Stimulated activated effector memory CD8-positive, alpha-beta T cell treated with anti-CD3 and anti-CD28 coated beads, Interleukin-12 subunit alpha, Interleukin-12 subunit beta, amount 100 ng/mL, for 72 hours (primary cell): Measurements from ENCODE around the gene KCNN3.

Source experiments
- ATAC-seq: fragments of 150-1000 bp; cut with Tn5 transposase; 2 replicates; pipeline ENCODE4 v1.10.0; 2021
- DNase-seq, 2 donors: peaks; one replicate each; pipeline ENCODE4 v3.0.0; 2021 to 2022; ENCODE audit warnings: low spot score in 2 of 2
- H3K27ac Mint-ChIP-seq: one replicate; pipeline ENCODE4 v1.8.0; 2022; ENCODE audit warnings: mild to moderate bottlenecking, mixed read lengths
- H3K36me3 Mint-ChIP-seq: one replicate; pipeline ENCODE4 v1.8.0; 2022; ENCODE audit warnings: mild to moderate bottlenecking, mixed read lengths
- H3K4me1 Mint-ChIP-seq: one replicate; pipeline ENCODE4 v1.8.0; 2022; ENCODE audit warnings: mixed read lengths
- H3K4me3 Mint-ChIP-seq: one replicate; pipeline ENCODE4 v1.8.0; 2022; ENCODE audit warnings: mild to moderate bottlenecking, mixed read lengths
- H3K9me3 Mint-ChIP-seq: one replicate; pipeline ENCODE4 v1.8.0; 2022; ENCODE audit warnings: mixed read lengths

KCNN3 gene

GRCh38 chr1:154758346-154758745 lies 111.7 kb downstream of the KCNN3 start:
- Mint-ChIP-seq H3K4me3 (peak overlapping the region; percentile 60), H3K9me3 (no peaks in the 10 kb centered on the region), H3K4me1 (peaks cover 40% of the 10 kb centered on the region), H3K36me3 (peaks cover 7% of the 10 kb centered on the region), H3K27ac (no peak overlapping the region)
- DNase-seq (no peak), ATAC-seq (no peak)

GRCh38 chr1:154756793-154757548 lies 113.1 kb downstream of the KCNN3 start:
- H3K36me3 Mint-ChIP-seq = peaks cover 7% of the 10 kb centered on the region
- DNase-seq (no peak), ATAC-seq (no peak)
- peak overlapping the region; percentile 56 for H3K27ac Mint-ChIP-seq
- H3K4me3 Mint-ChIP-seq = no peak overlapping the region
- H3K4me1 Mint-ChIP-seq = peaks cover 41% of the 10 kb centered on the region
- H3K9me3 Mint-ChIP-seq = no peaks in the 10 kb centered on the region

GRCh38 chr1:154755858-154756730 lies 114.0 kb downstream of the KCNN3 start:
- Mint-ChIP-seq H3K4me1 (peaks cover 50% of the 10 kb centered on the region), H3K36me3 (peaks cover 7% of the 10 kb centered on the region), H3K9me3 (no peaks in the 10 kb centered on the region), H3K4me3 (no peak overlapping the region), H3K27ac (peak overlapping the region; percentile 56)
- ATAC-seq (peak; percentile 46), DNase-seq (no peak)

DNA sequence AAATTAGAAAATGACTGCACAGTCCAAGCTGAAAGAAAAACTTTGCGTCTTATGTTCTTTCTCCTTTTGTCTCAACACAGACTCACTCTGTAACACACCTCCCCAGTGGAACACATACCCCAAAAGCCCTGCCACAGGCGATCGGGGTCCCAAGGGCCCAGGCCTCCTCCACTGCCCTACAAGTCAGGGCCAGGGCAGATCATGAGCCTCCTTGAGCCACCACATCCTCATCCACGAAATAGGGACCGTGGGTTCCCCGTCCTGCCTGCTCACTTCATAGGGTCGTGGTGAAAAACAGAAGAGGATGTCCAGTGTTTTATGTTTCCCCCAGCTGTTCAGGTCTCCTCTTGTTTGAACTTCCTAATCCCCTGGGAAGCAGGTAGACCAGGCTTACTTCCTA lies 116.7 kb downstream of the KCNN3 start:
- Mint-ChIP-seq H3K4me1 (peaks cover 46% of the 10 kb centered on the region), H3K4me3 (no peak overlapping the region), H3K9me3 (no peaks in the 10 kb centered on the region), H3K36me3 (no peaks in the 10 kb centered on the region), H3K27ac (peak overlapping the region; percentile 24)
- no peak for DNase-seq
- ATAC-seq = no peak

DNA sequence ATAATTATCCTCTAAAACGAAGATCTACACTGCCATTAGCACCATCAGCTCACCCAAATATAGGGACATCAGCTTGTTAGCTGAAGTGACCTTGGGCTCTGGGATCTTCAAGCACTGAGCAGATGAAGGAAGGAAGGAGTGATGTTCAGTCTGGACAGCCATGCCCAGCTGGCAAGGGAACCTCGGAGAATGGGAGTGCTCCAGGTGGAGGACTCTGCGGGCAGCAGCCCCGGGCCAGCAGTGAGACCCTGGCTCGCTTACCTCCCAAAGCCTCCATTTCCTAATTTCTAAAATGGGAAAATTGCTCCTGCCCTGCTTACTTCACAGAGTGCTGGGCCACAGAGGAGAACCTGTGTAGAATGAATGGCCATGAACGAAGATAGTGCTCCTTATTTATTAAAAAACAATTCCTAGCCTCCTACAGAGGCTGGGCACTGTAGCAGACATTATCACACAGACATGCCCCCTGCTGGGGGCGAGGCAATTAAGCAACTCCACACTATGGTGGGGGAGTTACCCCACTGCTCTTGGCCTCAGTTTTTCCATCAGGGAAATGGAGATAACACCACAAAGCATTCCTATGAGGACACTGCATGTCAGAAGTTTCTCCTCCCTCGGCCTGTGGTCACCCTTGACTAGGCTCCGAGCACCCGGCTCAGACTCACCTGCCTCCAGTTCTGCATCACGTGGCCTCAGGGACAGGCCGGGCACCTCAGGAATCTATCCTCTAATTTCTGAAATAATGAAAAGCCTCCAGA lies 117.6 kb downstream of the KCNN3 start:
- peak overlapping the region; percentile 40 for H3K27ac Mint-ChIP-seq
- DNase-seq = no peak
- H3K4me1 Mint-ChIP-seq = peaks cover 56% of the 10 kb centered on the region
- no peaks in the 10 kb centered on the region for H3K9me3 Mint-ChIP-seq
- H3K36me3 Mint-ChIP-seq = no peaks in the 10 kb centered on the region
- ATAC-seq = no peak
- H3K4me3 Mint-ChIP-seq = no peak overlapping the region

- H3K36me3 Mint-ChIP-seq = no peaks in the 10 kb centered on the region
- peaks cover 57% of the 10 kb centered on the region for H3K4me1 Mint-ChIP-seq
- DNase-seq (no peak), ATAC-seq (no peak)
- H3K9me3 Mint-ChIP-seq = no peaks in the 10 kb centered on the region
- no peak overlapping the region for H3K4me3 Mint-ChIP-seq
- peak overlapping the region; percentile 40 for H3K27ac Mint-ChIP-seq
These were observed 118.4 kb downstream of the KCNN3 start for GRCh38 chr1:154751690-154752089.

DNA sequence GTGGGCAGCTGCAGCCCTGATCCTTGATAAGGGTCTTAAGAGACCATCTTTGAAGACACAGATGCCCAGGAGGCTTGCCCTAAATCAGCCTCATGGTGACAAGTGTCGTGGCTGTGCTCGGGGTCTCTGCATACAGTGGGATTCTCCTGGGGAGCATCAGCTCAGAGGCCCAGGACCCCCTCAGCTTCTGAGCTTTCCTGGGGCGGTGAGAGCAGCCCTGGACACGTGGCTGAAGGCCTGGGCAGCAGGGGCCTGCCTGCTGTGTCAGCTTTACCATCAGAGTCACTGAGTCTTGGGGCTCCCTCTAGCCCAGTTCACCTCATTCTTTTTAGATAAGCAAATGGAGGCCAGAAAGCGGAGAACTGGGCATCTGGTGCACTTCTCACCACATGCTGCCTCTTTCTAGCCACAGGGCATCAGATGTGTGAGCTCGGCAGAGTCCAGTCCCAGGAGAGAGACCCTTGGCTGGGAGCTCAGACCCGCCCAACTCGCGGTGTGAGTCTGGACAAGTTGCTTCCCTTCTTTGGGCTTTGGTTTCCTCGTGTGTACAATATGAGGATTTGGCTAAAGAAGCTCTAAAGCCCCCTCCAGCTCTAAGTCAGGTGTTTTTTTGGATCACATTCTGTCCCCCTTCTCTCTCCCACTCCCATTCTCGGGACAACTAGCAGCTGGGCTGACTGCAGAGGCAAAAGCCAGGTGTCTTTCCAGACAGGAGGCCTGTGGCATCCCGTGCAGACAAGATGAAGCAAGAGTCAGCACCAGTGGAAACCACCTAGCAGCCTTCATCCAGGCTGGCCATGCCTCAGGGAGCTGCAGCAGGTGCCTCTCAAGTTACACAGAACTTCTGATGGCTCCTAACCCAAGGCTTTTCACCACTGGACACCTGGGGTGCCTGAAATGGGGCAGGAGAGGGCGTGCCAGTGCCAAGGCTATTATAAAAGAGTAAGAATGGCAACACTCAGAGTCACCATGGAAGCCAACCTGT lies 119.1 kb downstream of the KCNN3 start:
- H3K27ac Mint-ChIP-seq = peak overlapping the region; percentile 40

GRCh38 chr1:154749078-154749760 lies 120.9 kb downstream of the KCNN3 start:
- Mint-ChIP-seq H3K4me1 (peaks cover 60% of the 10 kb centered on the region), H3K27ac (no peak overlapping the region), H3K4me3 (no peak overlapping the region), H3K36me3 (no peaks in the 10 kb centered on the region), H3K9me3 (no peaks in the 10 kb centered on the region)
- ATAC-seq = peak; percentile 36
- no peak for DNase-seq

More for the DNA sequence above, 119.1 kb downstream of the KCNN3 start:
- Mint-ChIP-seq H3K9me3 (no peaks in the 10 kb centered on the region), H3K36me3 (no peaks in the 10 kb centered on the region), H3K4me1 (peaks cover 57% of the 10 kb centered on the region), H3K4me3 (no peak overlapping the region)
- DNase-seq (no peak), ATAC-seq (no peak)

DNA sequence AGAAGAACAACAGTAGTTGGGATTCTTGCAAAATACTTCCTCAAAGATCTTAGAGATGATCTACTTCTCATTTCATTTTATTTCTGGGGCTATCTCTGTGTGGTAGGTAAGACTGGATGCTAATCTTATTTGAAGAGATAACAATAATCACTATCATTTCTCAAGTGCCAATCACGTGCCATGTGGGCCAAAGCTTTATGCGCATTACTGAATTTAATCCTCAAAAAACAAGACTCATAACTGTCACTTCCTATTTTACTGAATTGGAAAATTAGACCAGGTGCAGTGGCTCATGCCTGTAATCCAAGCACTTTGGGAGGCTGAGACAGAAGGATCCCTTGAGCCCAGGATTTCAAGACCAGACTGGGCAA lies 121.7 kb downstream of the KCNN3 start:
- no peak for DNase-seq
- Mint-ChIP-seq H3K4me3 (peak overlapping the region; percentile 53), H3K36me3 (no peaks in the 10 kb centered on the region), H3K9me3 (no peaks in the 10 kb centered on the region), H3K27ac (peak overlapping the region; percentile 32), H3K4me1 (peaks cover 65% of the 10 kb centered on the region)
- no peak for ATAC-seq

- H3K4me1 Mint-ChIP-seq = peaks cover 65% of the 10 kb centered on the region
These were observed 122.2 kb downstream of the KCNN3 start for GRCh38 chr1:154747740-154748404.

GRCh38 chr1:154747380-154747739 lies 122.7 kb downstream of the KCNN3 start:
- Mint-ChIP-seq H3K27ac (no peak overlapping the region), H3K4me3 (peak overlapping the region; percentile 53), H3K9me3 (no peaks in the 10 kb centered on the region), H3K4me1 (peaks cover 65% of the 10 kb centered on the region), H3K36me3 (no peaks in the 10 kb centered on the region)
- ATAC-seq (no peak), DNase-seq (no peak)

More at GRCh38 chr1:154747740-154748404, 122.2 kb downstream of the KCNN3 start:
- no peaks in the 10 kb centered on the region for H3K36me3 Mint-ChIP-seq
- peak overlapping the region; percentile 32 for H3K27ac Mint-ChIP-seq
- ATAC-seq (peak; percentile 88), DNase-seq (peak; percentile 17 to 71)
- no peaks in the 10 kb centered on the region for H3K9me3 Mint-ChIP-seq
- peak overlapping the region; percentile 53 for H3K4me3 Mint-ChIP-seq

GRCh38 chr1:154746622-154747299 lies 123.3 kb downstream of the KCNN3 start:
- no peak for ATAC-seq
- no peak for DNase-seq
- H3K27ac Mint-ChIP-seq = no peak overlapping the region
- no peaks in the 10 kb centered on the region for H3K9me3 Mint-ChIP-seq
- H3K36me3 Mint-ChIP-seq = no peaks in the 10 kb centered on the region
- H3K4me3 Mint-ChIP-seq = no peak overlapping the region
- H3K4me1 Mint-ChIP-seq = peaks cover 62% of the 10 kb centered on the region

DNA sequence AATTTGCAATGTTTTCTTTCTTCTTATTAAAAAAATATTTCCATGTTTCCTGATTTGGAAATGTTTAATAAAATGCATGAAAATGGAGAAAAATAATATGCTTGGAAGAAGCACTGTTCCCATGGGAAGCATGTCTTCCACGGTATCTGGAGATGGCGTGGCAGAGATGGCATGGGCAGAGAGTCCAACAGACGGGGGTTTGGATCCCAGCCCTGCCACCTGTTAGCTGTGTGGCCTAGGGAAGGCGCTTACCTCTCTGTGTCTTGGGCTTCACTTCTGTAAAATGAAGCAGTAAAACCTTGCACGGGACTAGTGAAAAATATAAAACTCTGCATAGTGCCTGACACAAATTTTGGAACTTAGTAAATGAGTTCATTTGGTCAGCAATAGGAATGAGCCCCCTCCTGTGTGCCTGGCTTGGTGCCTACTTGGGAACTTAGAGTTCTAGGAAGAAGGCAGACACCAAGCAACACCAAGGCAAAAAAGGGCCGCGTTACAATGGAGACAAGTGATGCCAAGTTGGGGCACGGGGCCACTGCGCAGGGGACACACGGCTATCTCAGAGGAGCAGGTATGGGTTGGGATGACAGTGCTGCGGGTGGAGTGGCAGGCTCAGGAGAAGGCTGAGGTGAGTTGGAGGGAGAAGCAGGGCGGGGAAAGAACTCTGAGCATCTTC lies 124.2 kb downstream of the KCNN3 start:
- Mint-ChIP-seq H3K9me3 (no peaks in the 10 kb centered on the region), H3K4me3 (no peak overlapping the region), H3K4me1 (peaks cover 56% of the 10 kb centered on the region), H3K36me3 (no peaks in the 10 kb centered on the region), H3K27ac (no peak overlapping the region)
- DNase-seq (peak in 1 of 2 donors; percentile 47), ATAC-seq (no peak)
